ENCODE measurements around the gene SIVA1.

SIVA1 gene

DNA sequence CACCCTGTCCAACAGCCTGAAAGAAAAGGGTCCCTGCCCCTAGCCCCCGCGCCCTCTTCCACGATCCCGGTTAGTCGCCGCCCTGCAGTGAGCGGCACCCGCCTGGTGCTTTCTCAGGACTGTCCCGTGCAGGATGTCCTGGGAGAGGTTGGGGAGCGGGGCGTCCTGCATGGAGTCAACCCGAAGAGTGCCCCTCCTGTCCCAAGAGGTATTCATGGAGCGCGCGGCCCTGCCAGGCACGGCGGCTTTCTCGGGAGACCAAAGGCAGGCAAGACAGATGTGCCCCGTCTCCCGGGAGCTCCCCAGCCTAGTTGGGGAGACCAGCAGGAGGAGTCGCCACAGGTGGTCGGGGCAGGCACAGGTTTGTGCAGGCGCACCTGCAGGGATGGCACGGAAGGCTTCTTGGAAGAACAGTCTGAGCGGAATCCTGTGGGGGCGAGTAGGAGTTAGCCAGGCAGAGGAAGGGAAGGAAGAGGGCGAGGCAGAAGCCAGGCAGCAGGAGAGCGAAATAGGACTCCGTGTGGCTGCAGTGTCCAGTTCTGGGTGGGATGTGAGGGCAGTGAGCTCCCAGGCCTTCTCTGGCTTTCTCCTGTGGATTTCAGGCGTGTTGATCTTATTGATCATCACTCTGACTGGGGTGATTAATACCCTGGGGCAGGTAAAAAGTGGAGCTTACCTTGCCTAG, 723 bp downstream of the SIVA1 start:
- peak; percentile 27 for DNase-seq

DNA sequence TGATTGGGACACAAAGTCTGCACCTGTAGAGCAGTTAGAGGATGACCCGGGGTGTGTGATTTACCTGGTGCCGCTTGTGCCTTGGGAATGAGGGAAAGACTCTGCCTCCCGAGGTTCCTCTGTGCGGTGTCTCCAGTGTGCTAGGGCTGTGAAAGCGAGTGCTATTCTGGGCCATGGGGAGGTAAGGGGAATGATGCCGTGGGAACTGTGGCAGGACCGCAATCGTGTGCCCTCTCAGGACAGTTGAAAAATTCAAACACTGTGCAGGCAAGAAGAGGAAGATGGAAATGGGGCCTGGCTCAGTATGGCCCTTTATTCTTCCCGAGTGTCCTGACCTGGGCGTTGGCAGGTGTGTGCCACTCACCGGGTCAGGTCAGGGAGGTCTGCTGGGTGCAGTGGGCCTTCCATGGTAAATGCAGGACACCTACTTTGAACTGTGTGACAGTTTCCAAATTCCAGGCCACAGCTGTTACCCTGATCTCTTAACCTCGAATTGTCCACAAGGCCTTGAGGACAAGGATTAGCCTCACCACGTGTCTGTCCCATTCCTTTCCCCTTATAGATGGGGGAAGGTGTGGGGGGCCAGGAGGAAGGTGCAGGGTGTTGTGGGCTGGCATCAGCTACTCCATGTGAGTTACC, 1.4 kb downstream of the SIVA1 start:
- DNase-seq: no peak

DNA sequence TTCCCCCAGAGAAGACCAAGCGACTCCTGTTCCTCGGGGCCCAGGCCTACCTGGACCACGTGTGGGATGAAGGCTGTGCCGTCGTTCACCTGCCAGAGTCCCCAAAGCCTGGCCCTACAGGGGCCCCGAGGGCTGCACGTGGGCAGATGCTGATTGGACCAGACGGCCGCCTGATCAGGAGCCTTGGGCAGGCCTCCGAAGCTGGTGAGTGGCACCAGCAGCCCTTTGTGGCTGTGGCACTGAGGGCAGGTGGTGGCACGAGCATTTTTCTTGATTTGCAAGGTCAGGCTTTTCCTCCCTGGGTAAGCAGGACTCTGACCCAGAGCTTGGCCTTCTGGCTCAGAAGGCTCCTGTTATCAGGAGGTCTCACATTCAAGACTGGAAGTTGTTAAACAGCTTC, 2.7 kb downstream of the SIVA1 start:
- no peak for DNase-seq

DNA sequence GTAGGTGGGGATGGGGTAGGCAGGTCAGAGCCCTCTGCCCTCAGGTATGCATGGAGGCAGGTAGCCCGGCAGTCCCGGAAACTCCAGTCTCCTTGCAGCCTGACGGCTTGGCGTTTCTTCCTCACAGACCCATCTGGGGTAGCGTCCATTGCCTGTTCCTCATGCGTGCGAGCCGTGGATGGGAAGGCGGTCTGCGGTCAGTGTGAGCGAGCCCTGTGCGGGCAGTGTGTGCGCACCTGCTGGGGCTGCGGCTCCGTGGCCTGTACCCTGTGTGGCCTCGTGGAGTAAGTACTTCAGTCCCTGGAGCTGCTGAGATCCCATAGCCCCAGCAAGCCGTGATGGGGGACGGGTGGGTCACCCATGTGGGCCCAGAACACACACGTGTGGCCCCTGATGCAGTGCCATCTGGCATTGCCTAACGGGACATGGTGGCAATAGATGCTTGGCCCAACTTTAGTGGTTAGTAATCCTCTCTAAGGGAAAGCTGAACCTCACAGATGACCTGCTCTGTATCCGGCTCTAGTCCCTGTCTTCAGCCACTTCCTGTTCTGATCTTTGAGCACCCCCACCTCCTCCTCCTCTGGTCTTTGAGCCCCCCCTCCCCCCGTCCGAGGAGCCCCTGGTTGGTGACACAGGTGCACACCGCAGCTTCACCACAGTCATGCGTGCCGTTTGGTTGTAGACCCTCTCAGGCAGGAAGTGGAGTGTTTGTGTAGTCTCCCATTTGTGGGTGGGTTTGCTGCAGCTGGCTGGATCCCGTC, 3.7 kb downstream of the SIVA1 start:
- DNase-seq: no peak

DNA sequence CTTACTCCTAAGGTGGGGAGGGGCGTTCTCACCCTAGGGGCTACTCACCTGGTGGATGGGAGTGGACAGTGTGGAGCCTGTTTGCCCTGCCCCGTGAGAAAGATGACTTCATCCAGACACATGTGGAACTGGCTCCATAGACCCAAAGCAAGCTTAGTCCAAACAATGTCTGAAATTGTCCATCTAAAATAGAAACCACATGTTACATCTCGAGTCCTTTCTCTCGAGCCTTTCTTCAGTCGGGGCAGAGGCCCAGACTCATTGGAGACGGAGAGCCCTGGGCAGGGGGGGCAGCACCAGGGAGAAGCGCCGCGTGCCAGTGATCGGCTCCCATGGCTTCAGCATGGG, 4.3 kb downstream of the SIVA1 start:
- no peak for DNase-seq

DNA sequence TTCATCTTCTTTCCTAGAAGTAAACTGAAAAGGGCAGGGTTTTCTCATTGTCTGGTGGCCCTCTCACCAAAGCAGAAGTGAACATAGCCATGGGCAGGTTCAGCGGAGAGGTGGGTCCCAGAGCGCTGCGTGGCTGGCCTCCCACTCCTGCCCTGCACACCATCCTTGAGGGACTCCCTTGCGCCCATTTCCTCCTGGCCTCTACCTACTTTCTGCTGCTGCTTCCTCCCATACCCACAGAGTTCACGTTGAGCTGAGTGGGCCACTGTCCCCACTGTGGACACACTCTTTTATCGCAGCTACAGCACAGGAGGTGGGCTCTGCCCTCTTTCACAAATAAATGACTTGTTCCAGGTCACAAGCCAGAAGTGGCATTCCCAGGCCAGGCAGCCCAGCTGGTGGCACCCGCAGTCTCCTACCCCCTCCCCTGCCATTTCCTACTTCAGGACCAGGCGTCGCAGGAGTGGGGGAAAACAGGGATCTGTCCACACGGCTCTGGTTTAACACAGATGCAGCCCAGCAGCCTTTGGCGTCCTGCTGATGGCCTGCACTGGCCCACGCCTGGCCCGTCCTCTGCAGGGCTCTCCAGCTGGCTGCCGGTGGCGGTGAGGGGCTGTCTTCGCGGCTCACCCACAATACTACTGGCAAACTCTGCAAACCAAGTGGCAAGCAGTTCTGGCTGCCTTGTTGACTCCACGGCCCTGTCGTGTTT, 4.9 kb downstream of the SIVA1 start:
- DNase-seq: no peak

DNA sequence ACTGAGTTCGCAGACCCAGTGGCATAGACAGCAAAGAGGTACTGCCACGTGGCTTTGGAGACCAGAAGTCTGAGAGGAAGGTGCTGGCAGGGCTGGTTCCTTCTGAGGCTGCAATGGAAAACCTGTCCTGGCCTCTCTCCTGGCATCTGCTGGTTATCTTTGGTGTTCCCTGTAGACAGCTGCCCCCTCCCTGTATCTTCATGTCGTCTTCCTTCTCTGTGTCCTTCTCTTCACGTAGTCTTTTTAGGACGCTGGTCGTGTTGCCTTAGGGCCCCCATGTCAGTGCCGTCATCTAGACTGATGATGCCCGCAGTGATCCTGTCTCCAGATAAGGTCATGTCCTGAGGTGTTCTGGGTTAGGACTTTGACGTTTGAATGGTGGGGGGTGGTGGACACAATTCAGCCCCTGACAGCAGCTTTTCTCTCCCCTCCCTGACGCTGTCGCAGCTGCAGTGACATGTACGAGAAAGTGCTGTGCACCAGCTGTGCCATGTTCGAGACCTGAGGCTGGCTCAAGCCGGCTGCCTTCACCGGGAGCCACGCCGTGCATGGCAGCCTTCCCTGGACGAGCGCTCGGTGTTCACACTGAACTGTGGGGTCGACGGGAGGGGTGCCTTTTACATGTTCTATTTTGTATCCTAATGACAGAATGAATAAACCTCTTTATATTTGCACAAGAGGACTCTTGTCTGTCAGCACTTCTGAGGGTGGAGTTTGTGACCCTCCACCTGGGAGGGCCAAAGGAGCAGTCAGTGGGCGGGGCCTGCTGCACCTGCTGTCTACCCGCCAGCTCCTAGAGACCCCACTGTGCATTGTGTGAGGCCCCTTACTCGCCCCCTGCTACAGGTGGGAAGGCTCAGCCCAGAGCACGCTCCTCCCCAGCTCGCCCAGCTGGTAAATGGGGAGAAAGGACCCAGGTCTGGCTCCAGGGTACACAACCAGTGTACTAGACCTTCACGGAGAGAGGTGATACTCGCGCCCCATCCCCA, 6.3 kb downstream of the SIVA1 start:
- DNase-seq: no peak

DNA sequence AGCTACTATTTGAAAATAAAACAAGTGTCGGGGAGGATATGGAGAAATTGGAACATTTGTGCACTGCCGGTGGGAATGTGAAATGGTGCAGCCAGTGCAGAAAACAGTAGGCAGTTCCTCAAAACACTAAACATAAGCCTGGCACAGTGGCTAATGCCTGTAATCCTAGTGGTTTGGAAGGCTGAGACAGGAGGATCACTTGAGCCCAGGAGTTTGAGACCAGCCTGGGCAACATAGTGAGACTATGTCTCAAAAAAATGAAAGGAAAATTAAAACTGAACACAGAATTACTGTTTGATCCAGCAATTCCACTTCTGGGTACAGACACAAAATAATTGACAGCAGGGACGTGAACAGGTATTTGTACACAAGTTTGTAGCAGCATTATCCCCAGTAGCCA, 12.6 kb downstream of the SIVA1 start:
- no peak for DNase-seq

DNA sequence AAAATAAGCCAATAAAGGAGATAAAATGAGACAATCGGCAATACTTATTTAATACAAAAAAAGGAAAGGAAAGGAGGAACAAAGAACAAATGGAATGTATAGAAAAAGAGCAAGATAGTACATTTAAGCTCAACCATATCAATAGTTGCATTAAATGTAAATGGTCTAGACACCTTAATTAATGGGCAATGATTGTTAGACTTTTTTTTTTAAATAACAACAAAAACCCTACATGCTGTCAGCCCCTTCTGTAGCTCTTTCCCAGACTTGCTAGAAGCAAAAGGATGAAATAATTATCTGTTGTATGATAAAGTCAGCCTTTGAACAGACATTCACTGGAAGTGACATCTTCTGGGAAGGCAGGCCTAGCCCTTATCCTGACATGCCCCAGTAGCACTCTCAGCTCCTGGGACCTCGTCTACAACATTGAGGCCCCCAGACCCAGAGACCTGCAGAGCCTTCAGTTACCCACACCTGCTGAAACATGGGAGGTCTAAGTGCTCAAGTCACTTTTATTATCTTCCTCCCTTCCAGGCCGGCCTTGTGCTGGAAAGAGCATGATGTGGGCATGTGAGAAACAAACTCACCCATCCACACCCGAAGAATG, 13.4 kb downstream of the SIVA1 start:
- no peak for DNase-seq

DNA sequence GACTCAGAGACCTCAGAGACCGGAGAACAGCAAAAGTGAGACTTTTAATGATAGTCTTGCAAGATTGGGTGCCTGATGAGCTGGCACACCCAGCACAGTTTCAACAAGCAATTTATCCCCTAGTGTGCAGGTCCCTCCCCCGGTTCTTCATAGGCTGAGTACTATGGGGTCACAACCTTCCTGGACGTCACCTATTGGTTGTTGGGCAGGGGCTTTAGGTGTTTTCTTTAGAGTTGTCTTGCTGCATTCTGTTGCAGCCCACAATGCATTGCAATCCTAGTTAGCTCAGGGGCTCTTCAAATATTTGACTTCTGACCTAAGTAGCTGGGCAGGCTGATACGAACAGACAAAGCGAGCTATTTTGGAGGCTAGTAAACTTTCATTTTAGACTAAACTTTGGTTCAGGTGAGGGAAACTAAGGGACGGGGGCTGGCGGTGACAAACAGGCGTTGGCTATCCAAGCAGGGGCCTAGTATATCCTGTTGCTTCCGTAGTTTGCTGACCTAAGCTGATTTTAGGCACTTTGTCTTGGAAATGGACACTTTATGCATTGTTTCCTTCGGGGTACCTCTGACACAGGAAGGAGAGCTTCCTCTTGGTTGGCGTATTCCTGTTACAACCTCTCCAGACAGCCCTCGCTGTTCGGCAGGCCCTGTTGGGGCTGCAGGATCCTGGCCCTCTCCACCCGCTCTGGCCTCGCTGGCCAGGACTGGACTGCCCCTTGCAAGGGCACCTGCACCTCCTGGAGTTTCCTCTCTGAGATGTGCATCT, 14.1 kb downstream of the SIVA1 start:
- DNase-seq: no peak

DNA sequence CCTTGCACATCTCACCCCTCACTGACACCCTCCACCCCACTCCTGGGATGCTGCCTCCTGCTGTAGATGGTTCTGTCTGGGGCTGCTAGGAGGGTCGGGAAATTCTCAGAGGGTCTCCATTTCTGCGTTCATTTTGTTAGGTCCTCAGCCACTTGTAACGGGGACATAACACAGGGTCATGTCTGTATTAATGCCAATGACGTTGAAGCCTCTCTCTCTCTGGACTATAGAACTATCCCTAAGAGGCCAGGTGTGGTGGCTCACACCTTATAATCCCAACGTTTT, 14.6 kb downstream of the SIVA1 start:
- no peak for DNase-seq

DNA sequence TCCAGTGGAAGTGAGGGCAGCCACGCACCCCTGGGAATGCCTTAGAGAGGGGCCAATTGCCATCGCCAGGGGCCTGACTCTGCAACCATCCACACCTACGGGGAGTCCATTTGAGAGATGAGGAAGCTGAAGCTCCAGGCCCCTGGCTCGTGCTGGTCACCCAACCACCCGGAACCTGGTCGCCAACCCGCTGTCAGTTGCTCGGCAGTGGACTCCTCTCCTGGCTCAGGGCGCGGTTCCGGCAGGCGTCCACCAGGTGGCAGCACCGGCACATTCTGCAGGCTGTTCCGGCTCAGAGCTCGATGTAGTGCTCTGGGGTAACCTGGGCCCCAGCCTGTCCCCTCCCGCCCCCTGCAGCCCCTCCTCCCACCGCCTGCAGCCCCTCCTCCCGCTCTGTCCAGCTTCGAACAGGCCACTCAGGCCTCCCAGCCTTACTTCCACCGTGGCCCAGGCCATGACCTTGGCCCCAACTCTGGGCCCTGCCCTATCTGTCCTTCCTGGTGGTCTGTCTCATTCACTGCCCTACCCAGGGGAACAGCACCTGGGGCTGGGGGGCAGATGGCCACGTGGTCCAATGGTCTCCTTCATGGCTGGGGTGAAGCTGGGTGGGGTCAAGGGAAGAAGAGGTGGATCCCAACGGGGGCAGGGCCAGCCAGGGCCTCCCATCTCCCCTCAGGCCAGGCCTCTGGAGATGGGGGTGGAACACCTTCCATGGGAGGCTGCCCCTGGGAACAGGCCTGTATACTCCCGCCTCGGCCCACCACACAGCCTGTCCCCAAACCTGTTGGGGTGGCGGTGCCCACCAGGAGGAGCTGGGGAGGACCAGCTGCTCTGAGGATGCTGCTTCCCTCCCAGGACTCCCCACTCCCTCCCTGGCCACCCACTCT, 15.7 kb downstream of the SIVA1 start:
- peak; percentile 92 for DNase-seq

DNA sequence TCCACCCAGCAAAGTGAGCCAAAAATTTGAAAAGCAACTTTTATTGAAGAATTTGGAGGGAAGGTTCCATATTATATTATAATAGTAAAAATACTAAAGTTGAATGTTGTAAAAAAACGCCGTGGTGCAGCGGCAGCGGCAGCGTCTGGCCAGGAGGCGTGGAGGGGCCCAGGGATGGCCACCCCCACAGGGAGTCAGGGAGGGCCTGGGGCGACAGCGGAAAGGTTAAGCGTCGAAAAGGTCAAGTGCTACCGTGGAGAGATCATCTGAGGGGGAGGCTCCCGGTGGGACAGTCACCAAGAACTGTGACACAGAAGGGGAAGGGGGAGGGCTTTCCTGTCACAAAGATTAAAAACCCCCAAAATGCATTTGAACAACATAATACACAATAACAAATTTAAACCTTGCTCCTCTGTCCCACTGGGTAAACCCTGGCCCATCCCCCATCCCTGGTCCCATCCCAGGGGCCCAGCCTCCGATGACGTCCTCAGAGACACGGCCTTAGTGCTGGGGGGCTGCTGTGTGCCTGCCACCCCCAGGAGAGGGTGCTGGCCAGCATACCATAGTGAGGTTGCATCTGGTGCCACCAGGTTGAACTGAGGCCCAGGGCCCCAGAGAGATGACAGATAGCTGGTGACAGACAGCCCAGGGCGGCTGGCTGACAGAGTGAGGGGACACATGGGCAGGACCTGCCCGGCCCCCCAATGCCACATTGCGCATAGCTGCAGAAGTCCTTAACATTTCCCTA, 16.6 kb downstream of the SIVA1 start:
- DNase-seq: no peak

DNA sequence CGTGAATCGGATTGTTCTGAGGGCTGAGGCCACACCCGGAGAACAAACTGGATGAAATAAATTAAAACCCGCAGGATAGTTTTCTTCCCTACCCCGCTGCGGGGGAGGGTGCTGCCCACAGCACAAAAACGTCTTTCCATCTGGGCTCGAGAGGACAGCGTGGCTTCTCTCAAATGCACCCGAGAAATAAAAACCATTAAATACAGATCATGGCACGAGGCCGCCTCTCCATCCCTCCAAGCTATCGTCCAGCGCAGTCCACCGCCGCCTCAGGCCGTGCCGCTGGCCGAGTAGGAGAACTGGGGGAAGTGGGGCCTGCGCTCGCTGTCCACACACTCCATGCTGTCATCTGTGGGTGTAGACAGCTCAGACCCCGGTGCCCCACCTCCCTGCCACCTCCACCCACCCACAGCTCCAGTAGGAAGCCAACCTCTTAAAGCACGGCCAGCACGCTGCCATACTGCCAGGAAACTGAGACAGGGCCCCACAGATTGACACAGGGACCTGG, 17.2 kb downstream of the SIVA1 start:
- DNase-seq: no peak

DNA sequence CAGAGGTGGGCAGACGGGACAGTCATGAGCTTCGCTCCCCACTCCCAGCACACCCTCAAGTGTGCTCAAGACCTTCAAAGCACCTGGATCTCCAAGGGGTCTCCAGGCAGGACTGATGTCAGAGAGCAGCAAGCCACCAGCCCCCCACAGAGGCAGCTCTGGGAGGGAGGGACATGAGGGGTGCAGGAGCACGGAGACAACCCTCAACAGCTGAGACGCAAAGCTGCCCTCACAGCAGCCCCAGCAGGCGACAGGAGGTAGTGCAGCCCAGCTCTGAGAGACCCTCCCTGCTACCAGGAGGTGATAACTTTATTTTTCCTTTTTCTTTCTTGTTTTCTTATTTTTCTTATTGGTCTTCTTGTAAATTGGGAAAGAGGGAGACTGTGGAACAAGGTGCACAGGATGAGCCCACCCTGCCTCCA, 17.9 kb downstream of the SIVA1 start:
- peak; percentile 41 for DNase-seq

DNA sequence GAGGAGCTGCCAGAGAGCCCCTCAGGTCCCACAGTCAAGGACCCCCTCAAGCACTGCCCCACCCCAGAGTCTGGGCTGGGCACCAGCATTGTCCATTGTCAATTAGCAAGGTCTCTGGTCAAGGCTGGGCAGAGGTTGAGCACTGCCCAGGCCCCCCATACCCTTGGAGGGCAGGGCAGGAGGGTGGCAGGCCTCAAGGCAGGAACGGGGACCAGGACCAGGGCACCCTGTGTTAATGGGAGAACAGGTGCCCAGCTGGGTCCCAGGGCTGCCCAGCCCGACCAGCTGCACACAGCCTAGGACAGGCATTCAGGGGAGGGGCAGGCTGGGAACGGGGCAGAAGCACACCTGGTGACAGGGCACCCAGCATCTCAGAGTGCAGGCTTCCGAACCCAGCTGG, 18.4 kb downstream of the SIVA1 start:
- no peak for DNase-seq

DNA sequence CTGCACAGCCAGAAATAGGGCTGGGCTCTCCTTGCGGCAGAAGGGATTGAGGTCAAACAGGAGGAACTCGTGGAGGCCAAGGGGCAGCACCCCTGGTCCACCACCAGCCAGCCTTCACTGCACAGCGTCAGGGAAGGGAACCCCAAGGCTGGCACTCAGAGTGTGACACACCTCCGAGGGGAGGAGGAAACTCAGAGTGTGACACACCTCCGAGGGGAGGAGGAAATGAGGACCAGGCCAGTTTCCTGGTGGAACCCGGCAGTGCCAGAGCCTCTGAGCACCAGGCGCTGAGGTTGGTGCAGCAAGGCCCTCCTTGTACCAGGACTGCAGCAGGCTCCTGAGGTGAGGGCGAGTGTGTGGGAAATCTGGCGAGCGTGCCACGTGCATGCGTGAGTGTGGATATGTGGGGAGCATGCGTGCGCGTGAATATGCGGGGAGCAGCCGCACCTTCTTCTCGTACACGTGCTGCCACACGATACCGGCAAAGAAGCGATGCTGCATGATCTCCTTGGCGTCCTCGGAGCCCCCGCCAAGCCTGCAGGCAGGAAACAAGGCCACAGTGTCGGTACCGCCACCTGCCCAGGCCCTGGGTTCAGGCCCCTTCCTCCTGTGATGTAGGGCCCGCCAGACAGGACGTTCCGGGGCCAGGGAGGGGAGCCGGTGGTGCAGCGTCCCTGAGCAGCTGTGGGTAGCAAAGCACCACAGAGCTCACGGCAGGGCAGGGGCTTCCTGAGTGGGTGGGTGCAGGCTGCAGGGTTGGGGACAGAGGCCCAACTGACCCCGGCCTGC, 19.2 kb downstream of the SIVA1 start:
- no peak for DNase-seq

DNA sequence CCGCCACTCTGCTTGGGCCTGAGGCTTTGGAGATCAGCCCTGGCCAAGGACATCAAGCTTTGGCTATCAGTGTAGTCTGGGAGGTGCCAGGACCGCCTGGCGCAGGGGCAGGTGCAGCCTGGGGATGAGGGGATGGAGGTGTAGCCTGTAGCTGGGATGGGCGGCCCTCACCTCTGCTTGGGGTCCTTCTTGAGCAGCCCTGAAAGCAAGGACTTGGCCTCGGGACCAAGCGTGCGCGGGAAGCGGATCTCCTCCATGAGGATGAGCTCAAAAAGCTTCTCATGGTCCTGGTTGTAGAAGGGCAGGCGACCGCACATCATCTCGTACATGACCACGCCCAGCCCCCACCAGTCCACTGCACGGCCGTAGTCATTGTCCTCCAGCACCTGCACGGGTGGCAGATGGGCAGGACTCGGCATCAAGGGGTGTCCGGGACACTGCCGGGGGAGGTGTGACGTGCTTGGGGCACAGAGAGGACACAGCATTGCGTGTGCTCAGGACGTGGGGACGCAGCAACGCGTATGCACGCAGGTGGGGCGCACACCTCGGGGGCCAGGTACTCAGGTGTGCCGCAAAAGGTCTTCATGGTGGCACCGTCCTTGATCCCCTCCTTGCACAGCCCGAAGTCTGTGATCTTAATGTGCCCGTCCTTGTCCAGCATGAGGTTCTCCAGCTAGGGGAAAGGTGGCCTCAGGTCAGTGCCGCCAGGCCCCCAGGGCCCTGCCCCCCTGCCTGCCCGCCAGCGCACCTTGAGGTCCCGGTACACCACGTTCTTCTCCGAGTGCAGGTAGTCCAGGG, 20.0 kb downstream of the SIVA1 start:
- DNase-seq: no peak

Data from stimulated activated CD4-positive, alpha-beta T cell treated with anti-CD3 and anti-CD28 coated beads, Interleukin-15, amount 100 ng/mL, for 24 hours (primary cell).